GM21390 (cell line): ENCODE data around the gene MMS19.
"Not testable (repeated sequence)": the region's sequence is repeated elsewhere in the genome, so short reads cannot be mapped to it uniquely, and the experiment has no call there.

Experiments used
- ATAC-seq: cut with Tn5 transposase; IDR thresholded peaks from one replicate; pipeline ENCODE4 v1.9.1; 2021; ENCODE audit not compliant: unreplicated experiment

Gene MMS19

DNA sequence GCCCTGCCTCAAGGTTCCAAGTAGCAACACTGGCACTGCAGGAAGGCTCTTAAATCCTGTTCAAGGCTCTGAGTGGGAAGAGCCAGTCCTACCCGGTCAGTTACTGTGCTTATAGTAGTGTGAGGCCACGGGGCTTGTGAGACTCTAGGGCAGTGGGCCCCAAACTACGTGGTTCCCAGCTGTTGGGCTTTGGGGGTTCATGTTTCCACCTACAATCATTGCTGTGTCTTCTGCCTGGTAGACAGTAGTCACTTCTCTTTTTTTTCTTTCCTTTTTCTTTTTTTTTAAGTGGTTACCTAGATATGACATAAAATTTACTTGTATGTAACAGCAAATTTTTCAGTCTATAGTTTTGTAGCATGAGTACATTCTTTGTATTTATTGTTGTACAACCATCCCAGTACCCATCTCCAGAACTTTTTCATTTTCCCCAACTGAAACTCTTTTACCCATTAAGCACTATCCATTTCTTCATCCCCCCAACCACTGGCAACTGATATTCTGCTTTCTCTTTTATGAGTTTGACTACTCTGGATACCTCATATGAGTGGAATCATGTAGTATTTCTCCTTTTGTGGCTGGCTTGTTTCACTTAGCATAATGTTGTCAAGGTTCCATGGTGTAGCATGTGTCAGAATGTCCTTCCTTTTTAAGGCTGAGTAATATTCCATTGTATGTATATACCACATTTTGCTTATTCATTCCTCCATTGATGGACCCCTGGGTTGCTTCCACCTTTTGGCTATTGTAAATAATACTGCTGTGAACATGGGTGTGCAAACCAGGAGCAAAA is 8.2 kb upstream of the MMS19 start:
- no peak for ATAC-seq

DNA sequence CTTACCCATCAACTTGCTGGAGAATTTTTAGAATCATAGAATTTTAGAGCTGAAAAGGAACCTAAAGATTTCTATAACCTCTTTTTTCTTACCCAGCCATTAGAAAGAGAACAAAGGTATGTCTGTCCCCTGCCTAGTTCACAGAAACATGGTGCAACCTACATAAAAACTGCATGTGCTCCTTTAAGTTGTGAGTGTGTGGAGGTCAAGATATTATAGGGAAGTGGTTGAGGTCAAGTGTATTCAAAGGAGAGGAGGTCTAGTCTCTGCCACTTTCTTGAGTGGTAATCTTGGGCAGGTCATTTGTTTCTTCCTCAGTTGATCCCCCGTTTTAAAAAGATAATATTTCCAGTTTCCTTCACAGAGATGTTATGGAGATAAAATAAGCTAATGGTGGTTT is 6.9 kb upstream of the MMS19 start:
- no peak for ATAC-seq

DNA sequence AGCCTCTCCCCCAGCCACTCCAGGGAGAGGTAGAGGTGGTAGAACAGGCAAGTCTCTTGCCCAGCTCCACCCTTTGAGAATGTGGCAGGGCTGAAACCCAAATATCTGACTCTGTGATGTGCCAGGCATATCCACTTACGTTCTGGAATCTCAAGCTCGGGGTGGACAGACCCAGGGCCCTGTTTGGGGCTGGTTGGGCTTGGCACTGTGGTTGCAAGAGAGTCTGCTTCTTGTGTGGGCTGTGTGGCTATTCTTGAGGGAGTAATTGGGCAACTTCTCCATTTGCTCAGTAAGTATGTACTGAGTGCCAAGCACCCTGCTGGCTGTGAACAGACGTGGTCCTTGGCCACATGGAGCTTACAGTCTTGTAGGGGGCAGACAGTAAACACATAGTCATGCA is 5.2 kb upstream of the MMS19 start:
- no peak for ATAC-seq

DNA sequence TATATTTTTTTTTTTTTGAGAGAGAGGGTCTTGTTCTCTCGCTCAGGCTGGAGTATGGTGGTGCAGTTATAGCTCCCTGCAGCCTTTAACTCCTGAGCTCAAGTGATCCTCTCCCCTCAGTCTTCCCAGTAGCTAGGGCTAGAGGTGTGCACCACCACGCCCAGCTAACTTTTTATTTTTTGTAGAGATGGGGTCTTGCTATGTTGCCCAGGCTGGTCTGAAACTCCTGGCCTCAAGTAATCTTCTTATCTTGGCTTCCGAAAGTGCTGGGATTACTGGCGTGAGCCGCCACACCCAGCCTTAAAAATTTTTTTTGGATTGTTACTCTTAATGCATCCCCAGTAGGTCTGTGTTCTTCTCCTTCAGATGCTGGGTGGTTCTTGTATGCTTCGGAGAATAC is 4.7 kb upstream of the MMS19 start:
- no peak for ATAC-seq

DNA sequence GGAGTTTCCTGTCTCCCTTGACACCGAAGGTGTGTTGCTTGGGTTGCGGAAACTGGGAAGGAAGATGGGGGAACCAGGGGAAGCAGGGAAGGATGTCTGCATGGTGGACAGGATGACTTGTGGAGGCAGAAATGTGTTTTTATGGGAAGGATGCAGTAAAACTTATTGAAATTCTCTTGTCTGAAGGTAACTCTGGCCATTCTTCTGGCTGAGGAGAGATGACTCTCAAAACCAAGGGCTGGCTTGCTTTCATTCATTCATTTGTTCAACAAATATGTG is 2.0 kb upstream of the MMS19 start:
- ATAC-seq, result no peak

DNA sequence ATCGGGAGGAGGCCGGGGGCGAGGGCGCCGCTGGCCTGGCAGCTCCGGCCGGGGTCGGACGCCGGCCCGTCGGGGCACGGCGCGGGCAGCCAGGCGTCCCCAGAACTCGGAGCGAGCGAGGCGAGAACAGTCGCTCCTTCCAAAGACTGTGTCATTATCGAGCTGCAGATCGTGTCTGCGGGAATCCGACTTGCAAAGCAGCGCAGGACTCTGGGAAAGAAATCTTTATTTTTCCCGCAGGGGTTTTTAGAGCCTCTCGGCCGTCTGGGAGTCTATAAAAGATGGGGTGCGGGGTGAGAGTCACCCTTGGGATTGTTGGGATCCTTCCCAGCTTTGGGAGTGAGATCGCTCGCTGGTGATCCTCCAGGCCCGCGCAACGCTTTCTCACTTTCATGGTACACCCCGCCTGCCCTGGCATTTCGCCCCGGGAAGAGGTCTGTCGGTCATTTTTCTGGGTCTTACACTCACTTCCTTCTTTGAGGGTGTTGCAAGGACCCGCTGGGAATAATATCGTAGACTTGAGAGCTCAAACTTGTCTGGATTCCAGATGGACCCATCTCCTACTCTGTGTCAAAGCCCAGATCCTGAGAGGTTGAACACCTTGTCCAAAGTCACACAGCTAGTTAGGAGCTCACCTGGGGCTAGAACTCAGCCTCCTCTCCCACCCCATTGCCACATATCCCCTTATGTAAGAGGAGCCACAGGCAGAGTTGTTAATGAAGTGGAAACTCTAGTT is 1.5 kb upstream of the MMS19 start:
- no peak for ATAC-seq

DNA sequence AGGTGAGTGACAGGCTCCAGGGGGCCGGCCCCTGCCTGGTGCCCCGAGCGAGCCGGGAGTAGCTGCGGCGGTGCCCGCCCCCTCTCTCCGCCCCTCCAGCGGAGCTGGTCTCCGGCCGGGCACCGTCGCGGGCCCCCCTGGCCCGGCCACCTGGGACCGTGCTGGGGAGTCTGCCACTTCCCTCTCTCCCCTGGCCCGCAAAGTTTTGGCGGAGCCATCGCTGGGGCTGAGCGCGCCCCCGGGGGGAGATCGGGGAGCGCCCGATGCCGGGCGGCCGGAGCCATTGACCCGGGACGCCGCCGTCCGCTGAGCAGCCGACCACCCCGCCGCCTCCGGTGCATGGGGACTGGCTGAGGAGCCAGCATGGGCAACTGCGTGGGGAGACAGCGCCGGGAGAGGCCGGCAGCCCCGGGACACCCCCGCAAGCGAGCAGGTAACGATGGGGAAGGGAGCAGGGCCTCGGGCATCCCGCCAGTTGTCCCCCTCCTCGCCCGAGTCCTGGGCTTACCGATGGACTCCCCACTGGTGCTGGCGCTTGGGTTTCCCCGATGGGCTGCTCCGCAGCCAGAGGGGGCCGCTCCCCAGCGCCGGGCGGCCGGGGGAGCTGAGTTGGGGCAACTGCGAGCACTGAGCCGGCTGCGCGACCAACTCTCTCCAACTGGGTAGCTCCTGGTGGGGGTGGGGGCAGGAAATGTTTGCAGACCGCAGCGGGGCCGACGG is 779 bp upstream of the MMS19 start, which contains the start of gene UBTD1:
Gene UBTD1 (plus strand): TSS at position 84 of the 720 bp plus-strand sequence. CDS start 280 bp downstream, at position 364.
- no peak for ATAC-seq

DNA sequence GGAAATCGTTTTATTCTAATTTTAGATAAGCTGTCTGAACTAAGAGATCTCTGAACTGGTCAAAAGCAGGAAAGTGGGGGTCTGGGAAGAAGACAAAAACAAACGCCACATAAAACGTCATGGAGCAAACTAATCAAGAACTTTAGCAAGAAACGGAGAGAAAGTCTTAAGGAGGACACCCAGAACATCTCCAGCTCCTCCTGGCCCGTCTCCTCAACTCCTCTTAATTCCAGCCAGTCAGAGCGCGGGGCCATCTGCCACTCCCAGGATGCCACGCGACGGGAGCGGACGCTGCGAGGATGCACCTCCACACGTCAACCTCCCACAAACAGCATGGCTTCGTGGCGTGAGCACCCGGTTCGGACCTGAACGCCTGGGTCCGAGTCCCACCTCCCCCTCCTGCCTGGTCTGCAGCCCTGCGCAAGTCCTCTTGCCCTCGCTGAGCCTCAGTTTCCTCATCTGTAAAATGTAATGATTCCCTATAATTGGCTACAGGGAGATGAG is 598 bp downstream of the MMS19 start:
- peak; percentile 31 for ATAC-seq

DNA sequence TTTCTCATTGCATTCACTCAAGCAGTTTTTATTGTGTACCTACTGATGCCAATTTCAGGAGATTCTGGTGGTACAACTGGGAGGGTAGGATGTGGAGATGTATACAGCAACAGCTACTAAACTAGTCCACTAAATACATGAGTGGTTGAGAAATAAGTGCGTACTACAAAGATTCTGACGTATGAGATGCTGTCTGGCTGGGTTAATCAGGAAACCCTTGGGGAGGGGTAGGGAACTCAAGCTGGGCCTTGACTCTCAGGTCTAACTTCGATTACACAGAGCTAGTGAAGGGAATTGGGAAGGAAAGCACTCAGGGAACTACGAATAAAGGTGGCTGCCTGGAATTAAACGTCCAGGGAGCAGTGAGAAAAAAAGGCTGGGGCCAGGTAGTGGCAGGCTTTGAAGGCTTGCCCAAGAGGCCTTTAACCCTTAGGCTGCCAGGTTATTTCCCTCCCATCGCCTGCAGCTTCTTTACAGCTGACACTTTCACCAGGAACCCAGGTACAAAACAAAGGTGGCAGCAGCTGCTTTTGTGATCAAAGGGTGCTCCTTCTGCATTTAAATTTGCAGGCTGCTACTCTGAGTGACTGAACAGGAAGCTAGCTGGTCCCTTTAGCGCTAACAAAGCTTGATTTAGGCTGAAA is 3.2 kb downstream of the MMS19 start:
- no peak for ATAC-seq

DNA sequence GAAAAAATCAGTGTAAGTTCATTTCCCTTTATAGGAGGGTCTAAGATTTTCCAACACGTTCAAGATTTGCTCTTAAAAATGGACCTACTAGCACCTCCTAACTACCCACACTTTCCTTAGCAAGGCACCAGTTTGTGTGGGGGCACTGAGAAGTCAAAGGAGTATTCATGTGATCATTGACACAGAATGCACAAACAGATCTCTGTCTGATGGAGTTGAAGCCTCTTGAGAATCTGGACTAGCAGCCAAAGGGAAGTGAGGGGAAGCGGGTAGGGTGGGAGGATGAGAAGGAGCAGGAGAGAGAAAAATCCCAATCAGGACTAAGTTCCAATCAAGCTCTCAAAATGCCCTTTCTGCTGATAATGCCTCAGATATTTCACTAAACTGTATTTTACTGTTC is 4.1 kb downstream of the MMS19 start:
- no peak for ATAC-seq

DNA sequence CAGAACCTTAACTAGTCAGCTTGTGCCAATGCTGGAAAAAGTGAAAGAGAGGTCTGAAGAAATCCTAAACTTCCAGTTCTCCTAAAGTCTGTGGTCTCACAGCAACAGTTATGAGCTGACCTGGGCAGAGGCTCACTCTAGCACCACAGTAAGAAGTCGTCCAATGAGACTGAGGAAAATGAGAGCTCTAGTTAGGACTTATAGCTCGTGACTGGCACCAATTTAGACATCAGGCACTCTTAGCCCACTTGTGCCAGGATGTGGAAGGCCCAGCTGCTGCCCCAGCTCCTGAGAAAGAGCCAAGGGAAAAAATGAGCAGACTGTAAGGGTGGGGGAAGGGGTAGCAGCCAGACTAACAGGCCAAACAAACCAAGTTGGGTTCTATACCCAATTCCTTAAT is 7.6 kb downstream of the MMS19 start:
- no peak for ATAC-seq

DNA sequence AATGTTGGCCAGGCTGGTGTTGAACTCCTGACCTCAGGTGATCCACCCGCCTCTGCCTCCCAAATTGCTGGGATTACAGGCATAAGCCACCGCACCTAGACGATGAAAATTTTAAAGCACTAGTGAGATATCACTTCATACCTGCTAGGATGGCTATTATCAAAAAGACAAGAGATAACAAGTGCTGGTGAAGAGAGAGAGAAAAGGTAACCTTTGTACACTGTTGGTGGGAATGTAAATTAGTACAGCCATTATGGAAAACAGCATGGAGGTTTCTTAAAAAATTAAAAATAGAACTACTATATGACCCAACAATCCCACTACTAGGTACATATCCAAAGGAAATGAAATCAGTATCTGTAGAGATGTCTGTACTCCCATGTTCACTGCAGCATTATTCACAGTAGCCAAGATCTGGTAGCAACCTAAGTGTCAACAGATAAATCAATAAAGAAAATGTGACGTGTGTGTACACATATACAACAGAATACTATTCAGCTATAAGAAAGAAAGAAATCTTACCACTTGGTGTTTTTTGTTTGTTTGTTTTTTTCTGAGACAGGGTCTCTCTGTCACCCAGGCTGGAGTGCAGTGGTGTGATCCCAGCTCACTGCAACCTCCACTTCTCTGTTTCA is 12.5 kb downstream of the MMS19 start:
- ATAC-seq, result no peak

DNA sequence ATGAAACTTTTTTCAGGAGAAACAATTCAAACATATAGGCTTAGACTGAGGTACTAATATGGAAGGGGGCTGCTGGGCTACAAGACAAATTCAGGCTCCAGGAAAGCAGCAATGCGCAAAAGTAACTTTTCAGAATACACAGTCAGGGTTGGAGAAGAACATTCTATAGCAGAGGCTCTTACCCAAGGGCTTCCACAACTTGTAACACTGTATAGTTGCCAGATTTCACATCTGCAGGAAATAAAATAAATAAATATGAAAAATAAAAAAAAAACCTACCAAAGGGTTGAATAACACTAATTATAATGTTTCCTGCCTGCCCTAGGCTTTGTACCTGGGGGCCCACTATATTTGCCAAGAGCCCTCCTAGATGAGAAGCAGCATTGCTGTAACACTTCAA is 14.3 kb downstream of the MMS19 start:
- no peak for ATAC-seq

DNA sequence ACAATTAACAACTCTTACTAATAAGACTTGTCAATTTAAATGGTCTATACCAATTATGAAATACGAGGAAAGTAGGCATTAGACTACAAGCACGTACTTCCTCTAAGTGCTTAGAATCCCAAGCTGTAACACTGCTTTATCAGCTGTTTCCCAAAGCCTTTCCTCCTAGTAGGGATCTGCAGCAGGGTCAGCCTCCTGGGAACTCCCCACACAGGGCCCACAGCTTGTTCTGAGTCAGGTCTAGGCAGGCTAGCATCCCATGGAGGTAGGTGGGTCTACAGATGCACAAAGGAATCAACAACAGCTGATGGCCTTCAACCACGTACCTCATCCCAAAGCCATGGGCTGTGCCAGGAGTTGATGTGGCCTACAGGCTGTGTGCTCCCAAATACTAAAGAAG is 14.7 kb downstream of the MMS19 start:
- ATAC-seq, result no peak

DNA sequence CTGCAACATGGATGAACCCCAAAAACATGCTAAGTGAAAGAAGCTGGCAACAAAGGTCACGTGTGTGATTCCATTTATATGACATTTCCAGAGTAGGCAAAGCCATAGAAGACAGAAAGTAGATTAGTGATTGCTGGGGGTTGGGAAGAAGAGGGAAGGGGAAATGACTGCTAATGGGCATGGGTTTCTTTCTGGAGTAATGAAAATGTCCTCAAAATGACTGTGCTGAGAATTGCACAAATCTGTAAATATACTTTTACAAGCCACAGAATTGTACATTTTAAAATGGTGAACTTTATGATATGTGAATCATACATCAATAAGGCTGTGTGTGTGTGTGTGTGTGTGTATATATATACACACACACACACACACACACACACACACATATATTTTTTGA is 15.8 kb downstream of the MMS19 start:
- no peak for ATAC-seq

DNA sequence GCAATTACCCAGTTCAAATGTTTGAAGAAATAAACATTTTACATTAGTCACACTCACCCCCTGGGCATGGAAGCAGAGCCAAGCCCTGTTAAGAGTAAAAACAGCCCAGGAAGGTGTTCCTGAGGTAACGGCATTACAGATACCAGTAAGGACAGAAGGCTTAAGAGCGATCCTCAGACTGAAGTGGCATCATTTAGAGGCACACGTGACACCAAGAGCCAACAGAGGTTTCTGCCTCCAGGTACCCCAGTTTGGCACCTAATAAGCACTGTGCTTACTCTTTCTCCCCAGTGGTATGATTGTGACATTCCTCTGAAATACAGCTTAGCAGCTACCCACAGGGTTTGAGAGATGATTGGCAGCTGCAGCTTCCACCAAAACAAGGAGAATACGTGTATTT is 17.2 kb downstream of the MMS19 start:
- no peak for ATAC-seq

DNA sequence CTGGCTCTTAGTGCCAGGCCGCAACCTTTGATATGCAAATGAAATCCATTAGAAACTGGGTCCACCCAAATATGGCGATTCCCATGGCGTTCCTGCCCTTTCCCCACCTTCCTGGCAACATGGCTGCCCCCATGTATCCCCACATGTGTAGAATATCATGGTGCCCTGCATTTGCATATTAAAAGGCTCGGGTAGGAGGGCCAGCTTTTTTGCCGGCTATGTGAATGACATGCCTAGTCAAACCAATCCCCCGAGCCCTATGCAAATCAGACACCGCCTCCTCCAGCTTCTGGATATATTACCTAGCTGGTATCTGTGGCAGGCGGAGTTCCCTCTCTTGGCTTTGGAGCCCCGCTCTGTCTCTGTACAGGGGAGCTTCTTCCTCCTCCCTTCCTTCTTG is 18.3 kb downstream of the MMS19 start:
- no peak for ATAC-seq

DNA sequence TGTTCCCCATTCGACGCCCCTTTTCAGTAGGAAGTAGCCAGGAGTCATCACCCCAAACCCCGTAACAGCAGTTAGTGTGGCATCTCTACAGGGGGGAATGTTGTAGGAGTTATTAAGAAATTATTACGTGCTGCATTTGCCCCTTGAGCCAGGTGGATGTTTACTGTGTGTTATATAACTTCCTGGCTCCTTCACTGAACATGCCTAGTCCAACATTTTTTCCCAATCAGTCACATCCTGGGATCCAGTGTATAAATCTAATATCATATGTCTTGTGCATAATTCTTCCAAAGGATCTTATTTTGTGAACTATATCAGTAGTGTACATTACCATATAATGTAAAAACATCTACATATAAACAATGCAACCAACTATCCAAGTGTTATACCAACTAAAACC is 18.8 kb downstream of the MMS19 start:
- not testable (repeated sequence) for ATAC-seq

DNA sequence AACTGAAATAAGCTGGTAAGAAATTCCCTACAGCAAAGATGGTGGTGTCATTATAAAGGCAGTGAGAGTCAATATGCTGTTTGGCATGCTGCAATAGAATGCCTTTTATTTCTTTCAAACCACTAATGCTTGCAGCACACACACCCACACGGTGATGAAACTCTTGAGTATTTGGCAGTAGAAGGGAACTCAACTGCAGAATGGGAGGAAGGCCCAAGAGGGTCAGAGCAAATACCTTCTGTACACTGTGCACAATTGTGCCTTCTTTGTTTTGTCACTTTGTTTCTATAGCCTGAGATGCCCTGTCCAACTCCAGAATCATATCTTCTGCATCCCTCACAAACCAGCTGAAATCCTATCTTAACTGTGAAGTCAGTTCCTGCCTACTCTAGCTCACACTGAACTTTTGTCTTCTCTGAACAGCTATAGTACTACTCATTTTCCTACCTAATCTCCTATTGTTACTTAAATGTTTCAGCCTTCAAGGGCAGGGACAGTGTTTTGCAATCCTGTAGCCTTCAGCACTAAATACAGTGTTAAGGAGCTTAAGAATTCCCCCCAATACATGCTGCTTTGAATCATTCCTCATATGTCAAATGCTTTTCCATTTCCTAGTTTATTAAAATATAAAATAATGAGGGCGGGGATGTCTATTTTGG is 22.2 kb downstream of the MMS19 start:
- ATAC-seq, result no peak

DNA sequence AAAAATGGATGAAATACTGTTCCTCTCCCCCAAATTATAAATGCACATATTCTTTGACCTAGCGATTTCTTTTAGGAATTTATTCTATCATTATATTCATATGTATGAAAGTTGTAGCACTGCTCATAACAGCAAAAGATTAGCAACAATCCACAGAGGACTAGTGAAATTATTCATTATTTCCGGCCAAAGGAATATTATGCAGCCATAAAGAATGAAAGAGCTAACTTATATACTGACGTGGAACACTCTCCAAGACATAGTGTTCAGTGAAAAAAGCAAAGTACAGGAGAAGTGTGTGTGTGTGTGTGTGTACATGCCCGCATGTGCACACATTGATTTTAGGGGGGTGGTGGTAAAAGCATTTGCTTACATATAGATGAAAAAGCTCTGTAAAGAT is 23.3 kb downstream of the MMS19 start:
- no peak for ATAC-seq
